PFSK-1 (cell line): ENCODE measurements around the gene FAM83C.

Source experiments
- POLR2AphosphoS5 ChIP-seq: IDR thresholded peaks from 2 replicates; pipeline ENCODE4 v1.6.1; 2012; ENCODE audit warnings: low read depth, mild to moderate bottlenecking, control low read depth, low read length, moderate library complexity
- TF ChIP-seq, protein P1 (sequence below), 2 experiments: IDR thresholded peaks; 2 replicates each; pipeline versions ENCODE4 v1.6.1 to v1.8.0; 2011 to 2012; ENCODE audit warnings: low read depth in 2 of 2, low read length in 2 of 2, control low read depth in 1 of 2, inconsistent platforms in 1 of 2, mild to moderate bottlenecking in 1 of 2, moderate library complexity in 1 of 2; ENCODE audit not compliant: insufficient read depth in 1 of 2

DNA sequence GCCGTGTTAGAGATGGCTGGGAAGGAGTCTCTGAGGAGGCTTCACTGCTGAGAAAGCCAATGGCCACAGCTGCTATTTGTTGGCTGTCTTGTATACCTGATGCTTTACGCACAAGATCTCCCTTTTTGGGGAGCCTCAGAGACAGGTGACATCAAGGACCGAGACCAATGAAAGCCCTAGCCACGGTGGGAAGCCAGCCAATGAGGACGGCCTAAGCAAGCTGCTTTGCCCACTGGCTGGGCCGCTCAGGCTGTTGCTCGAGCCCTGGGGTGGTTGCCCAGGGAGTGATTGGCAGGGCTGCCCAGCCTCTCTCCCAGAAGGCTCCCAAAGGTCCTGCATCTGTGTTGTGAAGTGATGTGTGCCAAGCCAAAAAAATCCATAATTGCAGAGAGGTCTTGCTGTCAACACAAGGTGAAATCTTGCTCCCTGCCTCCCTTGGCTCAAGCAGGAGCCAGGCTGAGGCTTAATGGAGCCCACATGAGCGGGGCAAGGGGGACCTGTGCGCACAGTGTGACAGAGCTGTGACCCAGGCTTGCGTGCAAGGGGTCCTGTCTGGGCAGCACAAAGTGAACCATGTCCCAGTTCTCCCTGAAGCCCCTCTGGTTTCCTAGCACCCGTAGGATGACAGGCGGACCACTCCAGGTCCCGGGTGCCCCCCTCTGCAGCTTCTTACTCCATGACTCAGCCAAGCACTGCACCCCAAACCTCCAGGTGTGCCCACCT lies 18.6 kb downstream of the FAM83C start:
- TF ChIP-seq, protein P1, sequence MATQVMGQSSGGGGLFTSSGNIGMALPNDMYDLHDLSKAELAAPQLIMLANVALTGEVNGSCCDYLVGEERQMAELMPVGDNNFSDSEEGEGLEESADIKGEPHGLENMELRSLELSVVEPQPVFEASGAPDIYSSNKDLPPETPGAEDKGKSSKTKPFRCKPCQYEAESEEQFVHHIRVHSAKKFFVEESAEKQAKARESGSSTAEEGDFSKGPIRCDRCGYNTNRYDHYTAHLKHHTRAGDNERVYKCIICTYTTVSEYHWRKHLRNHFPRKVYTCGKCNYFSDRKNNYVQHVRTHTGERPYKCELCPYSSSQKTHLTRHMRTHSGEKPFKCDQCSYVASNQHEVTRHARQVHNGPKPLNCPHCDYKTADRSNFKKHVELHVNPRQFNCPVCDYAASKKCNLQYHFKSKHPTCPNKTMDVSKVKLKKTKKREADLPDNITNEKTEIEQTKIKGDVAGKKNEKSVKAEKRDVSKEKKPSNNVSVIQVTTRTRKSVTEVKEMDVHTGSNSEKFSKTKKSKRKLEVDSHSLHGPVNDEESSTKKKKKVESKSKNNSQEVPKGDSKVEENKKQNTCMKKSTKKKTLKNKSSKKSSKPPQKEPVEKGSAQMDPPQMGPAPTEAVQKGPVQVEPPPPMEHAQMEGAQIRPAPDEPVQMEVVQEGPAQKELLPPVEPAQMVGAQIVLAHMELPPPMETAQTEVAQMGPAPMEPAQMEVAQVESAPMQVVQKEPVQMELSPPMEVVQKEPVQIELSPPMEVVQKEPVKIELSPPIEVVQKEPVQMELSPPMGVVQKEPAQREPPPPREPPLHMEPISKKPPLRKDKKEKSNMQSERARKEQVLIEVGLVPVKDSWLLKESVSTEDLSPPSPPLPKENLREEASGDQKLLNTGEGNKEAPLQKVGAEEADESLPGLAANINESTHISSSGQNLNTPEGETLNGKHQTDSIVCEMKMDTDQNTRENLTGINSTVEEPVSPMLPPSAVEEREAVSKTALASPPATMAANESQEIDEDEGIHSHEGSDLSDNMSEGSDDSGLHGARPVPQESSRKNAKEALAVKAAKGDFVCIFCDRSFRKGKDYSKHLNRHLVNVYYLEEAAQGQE (IDR thresholded peaks at IDR 0.05; ENCODE audit: insufficient read depth in 1 of 2, low read depth in 2 of 2, low read length in 2 of 2): no peak
- no peak for TF ChIP-seq POLR2AphosphoS5
